Gastrocnemius medialis (tissue), 4 donors: ENCODE results near the gene SYNGR1. TPM values are rescaled to one million over a fixed set of nuclear protein-coding genes. Genes with fewer than 3 reads are reported as not detected.

ENCODE experiments used
- ATAC-seq, 2 donors: fragments of 150-250 bp; one replicate each; pipeline ENCODE4 v1.9.1; 2016
- DNase-seq, 2 donors: peaks; one replicate each; pipeline ENCODE4 v3.0.0-alpha.2; 2019
- H3K27ac ChIP-seq, 4 donors: fragments of 200-600 bp; sonication (generic); 1 replicate in 1 of 4; 2 replicates in 3 of 4; pipeline ENCODE4 v1.5.1; 2016 to 2018; ENCODE audit warnings: mild to moderate bottlenecking in 2 of 4, moderate library complexity in 1 of 4
- H3K27me3 ChIP-seq, 3 donors: fragments of 200-600 bp; sonication (generic) in 2 of 3; 1 replicate in 1 of 3; 2 replicates in 2 of 3; pipeline versions ENCODE4 v1.5.1 to v1.6.0; 2016 to 2019; ENCODE audit warnings: mild to moderate bottlenecking in 1 of 3, moderate library complexity in 1 of 3
- H3K36me3 ChIP-seq, 2 donors: fragments of 200-600 bp; sonication (generic) in 1 of 2; one replicate each; pipeline ENCODE4 v1.5.1; 2017 to 2018
- H3K4me1 ChIP-seq, 2 donors: fragments of 200-600 bp; sonication (generic) in 1 of 2; one replicate each; pipeline ENCODE4 v1.5.1; 2016 to 2017; ENCODE audit warnings: mild to moderate bottlenecking in 2 of 2
- H3K4me3 ChIP-seq, 4 donors: fragments of 200-600 bp; sonication (generic) in 3 of 4; 1 replicate in 1 of 4; 2 replicates in 3 of 4; pipeline ENCODE4 v1.5.1; 2016 to 2019; ENCODE audit warnings: mild to moderate bottlenecking in 2 of 4
- H3K9me3 ChIP-seq, 3 donors: fragments of 200-600 bp; sonication (generic) in 2 of 3; 1 replicate in 1 of 3; 2 replicates in 2 of 3; pipeline ENCODE4 v1.5.1; 2016 to 2019
- POLR2A ChIP-seq, 2 donors: fragments of 450-650 bp; IDR thresholded peaks; one replicate each; pipeline ENCODE4 v1.6.1; 2017; ENCODE audit warnings: antibody characterized with exemption in 2 of 2, mild to moderate bottlenecking in 2 of 2, moderate library complexity in 2 of 2
- in situ Hi-C, 4 donors: fragments of 200-750 bp; cut with MboI; loops; one replicate each; pipeline versions ENCODE4 v1.15.0 to v1.8.0; 2017; ENCODE audit warnings: low sequenced_read_pairs in 4 of 4
- intact Hi-C: fragments of 100-400 bp; cut with DNase I; formaldehyde crosslinking; loops from one replicate; pipeline ENCODE4 v1.15.1; 2023; ENCODE audit warnings: low total_unique reads
- total RNA-seq, 4 donors: library from RNA; depleted of rRNA; stranded (reverse); fragments of >200 nt; gene quantifications; one replicate each; pipeline versions ENCODE4 v1.1.0 to v1.2.3, GENCODE V29; 2016
- TF ChIP-seq, protein P1 (sequence below), 5 experiments: fragments of 450-650 bp in 3 of 5; fragments of 200-600 bp in 2 of 5; sonication (generic) in 2 of 5; IDR thresholded peaks in 4 of 5; conservative IDR thresholded peaks in 1 of 5; 1 replicate in 4 of 5; 2 replicates in 1 of 5; pipeline ENCODE4 v1.5.1; 2016 to 2019; ENCODE audit warnings: antibody characterized with exemption in 5 of 5, mild to moderate bottlenecking in 3 of 5, moderate library complexity in 3 of 5

SYNGR1 gene, protein sequence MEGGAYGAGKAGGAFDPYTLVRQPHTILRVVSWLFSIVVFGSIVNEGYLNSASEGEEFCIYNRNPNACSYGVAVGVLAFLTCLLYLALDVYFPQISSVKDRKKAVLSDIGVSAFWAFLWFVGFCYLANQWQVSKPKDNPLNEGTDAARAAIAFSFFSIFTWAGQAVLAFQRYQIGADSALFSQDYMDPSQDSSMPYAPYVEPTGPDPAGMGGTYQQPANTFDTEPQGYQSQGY
- total RNA-seq: 10 to 100 TPM in 2 of 4 donors, 1 to 10 TPM in 2; 2.8 to 17.2 (median 9.7) TPM

DNA sequence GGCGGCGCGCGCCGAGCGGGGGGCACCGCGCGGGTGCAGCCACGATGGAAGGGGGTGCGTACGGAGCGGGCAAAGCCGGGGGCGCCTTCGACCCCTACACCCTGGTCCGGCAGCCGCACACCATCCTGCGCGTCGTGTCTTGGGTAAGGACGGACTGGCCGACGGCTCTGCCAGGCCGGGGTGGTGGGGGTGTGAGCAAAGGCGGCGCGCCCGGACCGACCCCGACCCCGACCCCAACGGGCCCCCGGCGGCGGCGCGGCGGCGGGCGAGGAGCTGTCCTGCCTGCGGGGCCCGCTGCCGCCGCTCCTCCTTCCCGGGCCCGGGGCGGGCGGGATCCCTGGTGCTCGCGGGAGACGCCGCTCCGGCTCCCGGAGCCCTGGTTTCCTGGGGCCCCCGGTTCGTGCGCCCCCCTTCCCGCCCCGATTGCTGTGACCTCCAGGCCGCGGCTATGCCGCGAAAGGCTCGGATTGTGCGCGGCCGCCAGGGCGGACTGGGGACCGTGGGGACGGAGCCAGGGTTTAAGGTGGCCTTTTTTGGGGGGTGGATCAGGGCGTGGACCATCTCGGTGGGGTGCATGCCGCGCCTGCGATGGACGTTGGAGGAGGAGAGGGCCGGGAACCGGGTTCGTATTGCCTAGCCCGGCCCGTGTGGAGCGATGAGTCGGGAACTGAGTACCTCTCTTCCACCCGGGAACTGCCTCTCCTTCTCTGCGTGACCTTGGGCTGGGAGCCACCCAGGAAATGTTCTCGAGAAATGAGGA is at the start of gene SYNGR1:
TSS of gene SYNGR1 (plus strand) at position 25 of the 760 bp plus-strand sequence. CDS start at position 45, 20 bp downstream.
- Histone ChIP-seq H3K4me1 (peaks cover 9 to 12% of the 10 kb centered on the region in 2 donors), H3K36me3 (no peaks in the 10 kb centered on the region), H3K4me3 (peak within 1 kb of the TSS; percentile 69 to 86 (median 78)), H3K9me3 (no peaks in the 10 kb centered on the region), H3K27ac (peak within 1 kb of the TSS; percentile 72 to 81 (median 76)), H3K27me3 (no peaks in the 10 kb centered on the region)
- in situ Hi-C loops: loop anchor here in 1 of 4 donors (25.0 kb wide), 1 partner anchor 662 kb away; no protein-coding TSS in a partner anchor
- intact Hi-C loops: loop anchor here (1.0 to 10.0 kb wide), 2 partner anchors 31 to 285 kb away; partner anchors contain the start of gene RPL3
- no peak for DNase-seq
- peak; percentile 42 to 51 for ATAC-seq
- TF ChIP-seq, protein P1, sequence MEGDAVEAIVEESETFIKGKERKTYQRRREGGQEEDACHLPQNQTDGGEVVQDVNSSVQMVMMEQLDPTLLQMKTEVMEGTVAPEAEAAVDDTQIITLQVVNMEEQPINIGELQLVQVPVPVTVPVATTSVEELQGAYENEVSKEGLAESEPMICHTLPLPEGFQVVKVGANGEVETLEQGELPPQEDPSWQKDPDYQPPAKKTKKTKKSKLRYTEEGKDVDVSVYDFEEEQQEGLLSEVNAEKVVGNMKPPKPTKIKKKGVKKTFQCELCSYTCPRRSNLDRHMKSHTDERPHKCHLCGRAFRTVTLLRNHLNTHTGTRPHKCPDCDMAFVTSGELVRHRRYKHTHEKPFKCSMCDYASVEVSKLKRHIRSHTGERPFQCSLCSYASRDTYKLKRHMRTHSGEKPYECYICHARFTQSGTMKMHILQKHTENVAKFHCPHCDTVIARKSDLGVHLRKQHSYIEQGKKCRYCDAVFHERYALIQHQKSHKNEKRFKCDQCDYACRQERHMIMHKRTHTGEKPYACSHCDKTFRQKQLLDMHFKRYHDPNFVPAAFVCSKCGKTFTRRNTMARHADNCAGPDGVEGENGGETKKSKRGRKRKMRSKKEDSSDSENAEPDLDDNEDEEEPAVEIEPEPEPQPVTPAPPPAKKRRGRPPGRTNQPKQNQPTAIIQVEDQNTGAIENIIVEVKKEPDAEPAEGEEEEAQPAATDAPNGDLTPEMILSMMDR (IDR thresholded peaks at IDR 0.05 in 4 of 5, conservative IDR thresholded peaks at IDR 0.05 in 1 of 5): no peak
- peak in 1 of 2 donors; percentile 12 for TF ChIP-seq POLR2A (IDR thresholded peaks at IDR 0.05)

DNA sequence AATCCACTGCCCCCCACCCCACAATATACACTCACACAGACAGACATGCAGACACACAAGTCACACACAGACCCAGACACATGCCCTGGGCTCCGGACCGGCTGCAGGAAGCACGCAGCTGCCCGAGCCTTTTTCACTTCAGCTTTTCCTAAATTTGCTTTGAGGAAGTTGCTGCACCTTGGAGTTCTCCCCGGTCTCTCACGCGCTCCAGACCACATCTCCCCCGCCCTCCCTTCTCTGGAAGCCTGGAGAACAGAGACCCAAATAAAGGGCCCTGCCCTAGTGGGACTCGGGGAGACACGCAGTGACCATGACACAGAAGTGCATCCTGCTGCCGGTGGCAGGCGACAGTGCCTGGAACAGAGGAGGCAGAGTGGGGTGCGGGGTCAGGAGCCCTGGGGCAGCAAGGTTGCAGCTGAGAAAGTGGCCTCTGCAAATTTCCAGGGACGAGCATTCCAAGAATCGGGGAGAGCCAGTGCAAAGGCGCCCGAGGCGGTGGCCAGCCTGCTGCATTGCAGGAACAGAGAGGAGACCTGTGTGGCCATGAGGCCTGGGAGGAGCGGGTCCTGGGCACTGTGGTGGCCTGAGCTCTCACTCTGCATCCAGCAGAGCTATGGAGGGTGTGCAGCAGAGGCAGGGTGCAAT is 49.5 kb upstream of the SYNGR1 start:
- Histone ChIP-seq H3K9me3 (no peaks in the 10 kb centered on the region), H3K4me1 (peaks cover 22 to 47% of the 10 kb centered on the region in 2 donors), H3K36me3 (no peaks in the 10 kb centered on the region), H3K27ac (peak overlapping the region; percentile 4 to 61 (median 51)), H3K27me3 (no peaks in the 10 kb centered on the region), H3K4me3 (peak overlapping the region in 3 of 4 donors; percentile 19 to 25 (median 23))
- intact Hi-C loops (no loop called here), in situ Hi-C loops (loop anchor here in 1 of 4 donors (25.0 kb wide), 1 partner anchor 212 kb away; the partner anchor contains the start of genes ATF4 and MIEF1)
- ATAC-seq (peak in 1 of 2 donors; percentile 45), DNase-seq (peak; percentile 34 to 58)
- TF ChIP-seq, protein P1 (IDR thresholded peaks at IDR 0.05 in 4 of 5, conservative IDR thresholded peaks at IDR 0.05 in 1 of 5): no peak
- TF ChIP-seq POLR2A (IDR thresholded peaks at IDR 0.05): peak in 1 of 2 donors; percentile 7

DNA sequence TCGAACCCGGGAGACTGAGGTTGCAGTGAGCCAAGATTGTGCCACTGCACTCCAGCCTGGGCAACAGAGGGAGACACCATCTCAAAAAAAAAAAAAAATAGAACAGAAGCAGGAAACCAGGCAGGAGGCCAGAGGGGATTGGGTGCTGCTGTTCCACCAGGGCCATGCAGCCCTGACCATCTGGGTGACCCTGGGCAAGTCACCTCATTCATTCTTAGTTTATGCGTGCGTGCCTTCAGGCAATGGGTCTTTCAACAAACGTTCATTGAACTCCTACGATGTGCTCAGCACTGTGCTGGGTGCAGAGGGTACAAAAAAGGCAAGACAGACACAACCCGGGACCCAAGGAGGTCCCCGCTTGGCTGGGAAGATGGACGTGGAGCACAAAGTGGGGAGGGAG is 48.7 kb upstream of the SYNGR1 start:
- in situ Hi-C loops (loop anchor here in 1 of 4 donors (25.0 kb wide), 1 partner anchor 211 kb away; the partner anchor contains the start of genes ATF4 and MIEF1), intact Hi-C loops (loop anchor here (1.0 kb wide), 1 partner anchor 17 kb away; no protein-coding TSS in a partner anchor)
- no peak overlapping the region for H3K27ac ChIP-seq
- no peaks in the 10 kb centered on the region for H3K27me3 ChIP-seq
- no peak overlapping the region for H3K4me3 ChIP-seq
- ATAC-seq (no peak), DNase-seq (no peak)
- TF ChIP-seq, protein P1 (IDR thresholded peaks at IDR 0.05 in 4 of 5, conservative IDR thresholded peaks at IDR 0.05 in 1 of 5): no peak
- TF ChIP-seq POLR2A (IDR thresholded peaks at IDR 0.05): no peak
- peaks cover 22 to 47% of the 10 kb centered on the region in 2 donors for H3K4me1 ChIP-seq
- no peaks in the 10 kb centered on the region for H3K36me3 ChIP-seq
- no peaks in the 10 kb centered on the region for H3K9me3 ChIP-seq

DNA sequence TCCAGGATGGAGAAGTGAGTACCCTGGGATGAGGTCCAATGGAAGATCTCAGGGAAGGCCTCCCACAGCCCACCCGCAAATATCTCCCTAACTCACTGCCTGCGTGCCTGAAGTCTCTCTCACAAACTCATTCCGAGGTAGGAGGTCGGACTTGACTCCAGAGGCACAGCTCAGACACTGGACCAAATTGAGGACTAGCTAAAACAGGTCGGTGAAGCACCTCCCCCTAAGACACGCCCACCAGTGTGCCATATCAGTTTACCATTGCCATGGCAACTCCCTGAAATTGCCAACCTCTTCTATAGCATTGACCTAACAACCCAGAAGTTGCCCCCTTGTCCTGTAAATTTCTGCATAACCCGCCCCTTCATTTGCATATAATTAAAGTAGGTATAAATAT is 47.9 kb upstream of the SYNGR1 start:
- in situ Hi-C loops: loop anchor here in 1 of 4 donors (25.0 kb wide), 1 partner anchor 210 kb away; the partner anchor contains the start of genes ATF4 and MIEF1
- Histone ChIP-seq H3K36me3 (no peaks in the 10 kb centered on the region), H3K4me3 (no peak overlapping the region), H3K27ac (no peak overlapping the region), H3K9me3 (no peaks in the 10 kb centered on the region), H3K4me1 (peaks cover 21 to 41% of the 10 kb centered on the region in 2 donors), H3K27me3 (no peaks in the 10 kb centered on the region)
- intact Hi-C loops: loop anchor here (1.0 kb wide), 1 partner anchor 16 kb away; no protein-coding TSS in a partner anchor
- ATAC-seq (no peak), DNase-seq (no peak)
- TF ChIP-seq, protein P1 (IDR thresholded peaks at IDR 0.05 in 4 of 5, conservative IDR thresholded peaks at IDR 0.05 in 1 of 5): no peak
- TF ChIP-seq POLR2A (IDR thresholded peaks at IDR 0.05): no peak
